GM18499 (cell line): Measurements from ENCODE around the gene BAZ1A.
A peak's percentile ranks its signal among the peaks of the same experiment; 100 is the strongest.

Experiments
- ATAC-seq: cut with Tn5 transposase; IDR thresholded peaks from one replicate; pipeline ENCODE4 v1.9.1; 2021; ENCODE audit warnings: moderate number of reproducible peaks; ENCODE audit not compliant: insufficient read depth, unreplicated experiment

The BAZ1A gene, protein sequence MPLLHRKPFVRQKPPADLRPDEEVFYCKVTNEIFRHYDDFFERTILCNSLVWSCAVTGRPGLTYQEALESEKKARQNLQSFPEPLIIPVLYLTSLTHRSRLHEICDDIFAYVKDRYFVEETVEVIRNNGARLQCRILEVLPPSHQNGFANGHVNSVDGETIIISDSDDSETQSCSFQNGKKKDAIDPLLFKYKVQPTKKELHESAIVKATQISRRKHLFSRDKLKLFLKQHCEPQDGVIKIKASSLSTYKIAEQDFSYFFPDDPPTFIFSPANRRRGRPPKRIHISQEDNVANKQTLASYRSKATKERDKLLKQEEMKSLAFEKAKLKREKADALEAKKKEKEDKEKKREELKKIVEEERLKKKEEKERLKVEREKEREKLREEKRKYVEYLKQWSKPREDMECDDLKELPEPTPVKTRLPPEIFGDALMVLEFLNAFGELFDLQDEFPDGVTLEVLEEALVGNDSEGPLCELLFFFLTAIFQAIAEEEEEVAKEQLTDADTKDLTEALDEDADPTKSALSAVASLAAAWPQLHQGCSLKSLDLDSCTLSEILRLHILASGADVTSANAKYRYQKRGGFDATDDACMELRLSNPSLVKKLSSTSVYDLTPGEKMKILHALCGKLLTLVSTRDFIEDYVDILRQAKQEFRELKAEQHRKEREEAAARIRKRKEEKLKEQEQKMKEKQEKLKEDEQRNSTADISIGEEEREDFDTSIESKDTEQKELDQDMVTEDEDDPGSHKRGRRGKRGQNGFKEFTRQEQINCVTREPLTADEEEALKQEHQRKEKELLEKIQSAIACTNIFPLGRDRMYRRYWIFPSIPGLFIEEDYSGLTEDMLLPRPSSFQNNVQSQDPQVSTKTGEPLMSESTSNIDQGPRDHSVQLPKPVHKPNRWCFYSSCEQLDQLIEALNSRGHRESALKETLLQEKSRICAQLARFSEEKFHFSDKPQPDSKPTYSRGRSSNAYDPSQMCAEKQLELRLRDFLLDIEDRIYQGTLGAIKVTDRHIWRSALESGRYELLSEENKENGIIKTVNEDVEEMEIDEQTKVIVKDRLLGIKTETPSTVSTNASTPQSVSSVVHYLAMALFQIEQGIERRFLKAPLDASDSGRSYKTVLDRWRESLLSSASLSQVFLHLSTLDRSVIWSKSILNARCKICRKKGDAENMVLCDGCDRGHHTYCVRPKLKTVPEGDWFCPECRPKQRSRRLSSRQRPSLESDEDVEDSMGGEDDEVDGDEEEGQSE (N-terminal part only)

DNA sequence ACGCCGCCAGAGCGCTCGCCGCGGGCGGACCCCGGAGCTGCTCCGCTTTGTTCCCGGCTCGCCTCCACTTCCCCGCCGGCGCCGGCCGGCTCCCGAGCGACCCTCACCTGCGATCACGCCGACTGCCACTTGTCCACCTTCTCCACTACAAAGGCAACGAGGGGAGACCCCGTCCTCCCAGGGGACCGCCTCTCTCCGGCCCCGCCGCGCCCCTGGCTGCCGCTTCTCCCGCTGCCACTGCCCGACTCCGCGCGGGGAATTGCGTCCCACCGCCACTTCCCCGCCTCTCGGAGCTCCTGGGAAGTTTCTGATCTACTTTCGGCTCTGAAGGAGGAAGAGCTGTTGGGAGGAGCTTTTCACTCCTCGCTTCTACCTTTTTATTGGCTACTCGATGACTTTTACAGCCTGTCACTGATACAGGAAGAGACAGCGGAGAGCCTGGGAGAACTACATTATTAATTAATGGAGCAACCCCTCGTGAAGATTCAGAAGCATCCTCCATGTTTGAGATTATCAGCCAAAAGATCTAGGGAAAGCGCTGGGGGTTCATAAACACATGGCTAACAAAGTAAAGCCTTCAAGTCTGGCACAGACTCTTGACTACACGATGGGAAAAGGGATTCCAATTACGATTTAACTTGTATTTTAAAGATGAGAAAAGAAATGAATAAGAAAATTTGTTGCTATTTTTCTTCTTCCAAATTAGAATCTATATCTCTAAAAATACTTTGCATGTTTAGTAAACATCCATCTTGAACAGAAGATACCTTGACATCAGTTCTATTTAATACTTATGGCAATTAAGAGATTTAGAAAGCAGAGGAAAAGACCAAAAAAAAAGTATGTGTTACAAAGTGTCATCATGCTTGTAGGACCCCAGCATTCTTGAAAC, at the start of gene BAZ1A:
Gene BAZ1A (minus strand): TSS at position 330 of the 892 bp plus-strand sequence. CDS start 756 bp downstream, outside the sequence.
- ATAC-seq = no peak

DNA sequence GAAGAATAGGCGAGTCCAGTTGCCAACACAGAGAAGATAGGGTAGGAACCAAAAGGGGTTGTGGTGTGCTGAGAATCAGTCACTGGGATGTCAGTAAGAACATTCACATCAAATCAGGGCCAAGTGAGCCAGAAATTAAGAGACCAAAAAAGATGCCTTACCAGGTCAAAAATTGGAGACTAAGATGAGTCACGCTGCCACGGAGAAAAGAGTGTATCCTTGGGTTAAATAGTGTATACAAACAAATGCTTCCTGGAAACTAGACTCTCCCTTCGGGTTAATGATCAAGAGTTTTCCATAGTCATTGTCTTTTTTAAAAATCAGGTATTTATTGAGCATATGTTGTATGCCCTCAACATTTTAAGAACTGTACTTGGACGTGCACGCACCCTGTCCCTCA, 45.2 kb upstream of the BAZ1A start:
- no peak for ATAC-seq

DNA sequence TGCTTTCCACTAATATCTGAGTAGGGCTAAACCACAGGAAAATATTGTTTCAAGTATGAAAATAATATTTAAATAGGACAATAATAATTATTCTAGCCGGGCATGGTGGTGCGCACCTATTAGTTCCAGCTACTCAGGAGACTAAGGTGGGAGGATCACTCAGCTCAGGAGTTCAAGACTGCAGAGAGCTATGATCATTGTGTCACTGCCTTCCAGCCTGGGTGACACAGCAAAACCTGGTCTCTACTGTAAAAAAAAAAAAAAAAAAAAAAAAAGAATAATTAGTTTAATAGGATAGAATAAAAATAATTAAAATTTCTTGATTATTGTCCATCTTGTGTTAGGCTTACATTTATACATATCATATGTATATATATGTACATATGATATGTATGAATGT, 38.5 kb upstream of the BAZ1A start:
- no peak for ATAC-seq

DNA sequence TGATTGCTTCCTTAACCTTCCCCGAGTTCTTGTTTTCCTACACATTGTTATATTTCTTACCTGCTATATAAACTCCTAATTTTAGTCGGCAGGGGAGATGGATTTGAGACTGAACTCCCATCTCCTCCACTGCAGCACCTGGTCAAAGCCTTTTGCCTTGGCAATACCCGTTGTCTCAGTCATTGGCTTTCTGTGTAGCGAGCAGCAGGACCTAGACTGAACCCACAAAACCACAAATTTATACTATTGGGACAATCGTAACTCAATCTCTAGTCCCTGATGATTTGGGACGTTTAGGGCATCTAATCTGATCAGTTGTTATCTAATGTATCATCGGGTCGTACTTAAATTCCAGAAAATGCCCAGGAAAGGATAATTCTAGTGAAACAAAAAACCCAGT, 37.8 kb upstream of the BAZ1A start:
- ATAC-seq = no peak

DNA sequence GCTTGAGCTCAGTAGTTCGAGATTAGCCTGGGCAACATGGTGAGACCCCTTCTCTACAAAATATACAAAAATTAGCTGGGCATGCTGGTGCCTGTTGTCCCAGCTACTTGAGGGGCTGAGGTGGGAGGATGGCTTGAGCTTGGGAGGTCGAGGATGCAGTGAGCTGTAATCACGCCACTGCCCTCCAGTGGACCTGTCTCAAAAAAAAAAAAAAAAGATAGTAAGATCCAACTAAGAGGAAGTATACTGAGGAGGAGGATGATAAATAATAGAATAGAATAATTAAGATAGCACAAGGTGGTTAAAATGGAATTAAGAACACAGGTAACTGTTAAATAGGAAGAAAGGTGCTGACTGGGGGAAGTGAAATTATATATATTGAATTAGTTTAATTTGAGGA, 37.0 kb upstream of the BAZ1A start:
- ATAC-seq = no peak

DNA sequence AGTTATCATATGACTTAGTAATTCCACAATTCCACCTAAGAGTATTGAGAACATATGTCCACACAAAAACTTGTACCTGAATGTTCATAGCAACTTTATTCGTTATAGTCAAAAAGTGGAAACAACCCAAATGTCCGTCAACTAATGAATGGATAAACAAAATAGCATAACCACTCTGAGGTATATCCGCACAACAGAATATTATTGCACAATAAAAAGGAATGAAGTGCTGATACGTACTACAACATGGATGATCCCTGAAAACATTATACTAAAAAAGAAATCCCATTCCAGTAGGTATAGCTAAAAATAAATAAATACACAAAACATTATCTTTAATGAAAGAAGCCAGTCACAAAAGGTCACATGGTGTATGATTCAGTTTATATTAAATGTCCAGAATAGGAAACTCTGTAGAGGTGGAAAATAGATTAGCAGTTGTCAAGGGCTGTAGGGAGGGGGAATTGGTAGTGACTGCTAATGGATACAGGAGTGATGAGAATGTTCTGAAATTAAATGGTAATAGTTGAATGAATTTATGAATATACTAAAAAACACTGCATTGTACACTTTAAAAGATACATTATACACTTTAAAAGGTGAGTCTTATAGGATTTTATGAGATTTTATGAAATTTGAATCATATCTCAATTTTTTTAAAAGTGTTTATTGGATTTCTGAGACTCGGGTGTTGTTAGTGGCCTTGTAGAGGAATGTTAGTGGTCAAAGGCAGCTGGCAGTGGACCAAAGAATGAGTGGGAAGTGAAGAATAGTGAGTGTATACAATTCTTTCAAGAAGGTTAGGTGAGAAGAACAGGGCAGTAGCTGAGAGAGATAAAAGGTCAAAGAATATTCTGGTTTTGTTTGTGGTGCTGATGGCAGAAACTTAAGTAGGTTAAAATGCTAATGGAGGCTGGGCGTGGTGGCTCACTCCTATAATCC, 36.3 kb upstream of the BAZ1A start:
- no peak for ATAC-seq

DNA sequence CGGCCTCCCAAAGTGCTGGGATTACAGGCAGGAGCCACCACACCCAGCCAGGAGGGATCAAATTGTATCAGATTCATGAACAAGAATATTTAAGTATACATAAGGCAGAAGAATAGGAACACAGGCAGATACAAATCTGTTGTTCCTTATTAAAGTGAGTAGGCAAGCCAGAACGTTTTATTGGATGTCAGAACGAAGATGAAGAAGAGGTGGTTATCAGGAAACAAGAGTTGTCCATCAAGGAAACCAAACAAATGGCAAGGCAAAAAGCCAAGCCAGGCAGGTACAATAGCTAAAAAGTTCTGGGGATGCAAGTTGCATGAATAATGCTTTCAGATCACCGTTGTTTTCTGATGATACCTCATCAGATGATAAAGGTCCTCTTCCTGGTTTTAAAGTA, 31.1 kb upstream of the BAZ1A start:
- ATAC-seq = no peak

DNA sequence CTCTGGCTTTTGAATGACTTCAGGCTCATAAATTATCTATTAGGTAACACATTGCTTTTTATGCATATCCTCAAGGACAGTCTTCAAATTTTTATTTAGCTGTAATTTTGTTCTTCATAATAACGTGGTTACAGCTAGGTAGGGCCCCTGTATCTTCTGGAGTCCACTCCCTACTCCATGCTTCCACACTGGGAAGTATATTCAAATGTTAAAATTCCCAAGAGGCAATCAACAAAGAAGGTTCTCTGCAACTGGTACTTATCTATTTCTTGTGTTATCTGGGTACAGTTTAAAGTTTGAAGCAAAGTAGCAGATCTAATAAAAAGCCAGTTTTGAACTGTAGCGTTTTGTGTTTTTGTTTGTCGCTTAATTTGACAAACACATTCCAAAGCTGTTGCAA, 20.1 kb upstream of the BAZ1A start:
- no peak for ATAC-seq

DNA sequence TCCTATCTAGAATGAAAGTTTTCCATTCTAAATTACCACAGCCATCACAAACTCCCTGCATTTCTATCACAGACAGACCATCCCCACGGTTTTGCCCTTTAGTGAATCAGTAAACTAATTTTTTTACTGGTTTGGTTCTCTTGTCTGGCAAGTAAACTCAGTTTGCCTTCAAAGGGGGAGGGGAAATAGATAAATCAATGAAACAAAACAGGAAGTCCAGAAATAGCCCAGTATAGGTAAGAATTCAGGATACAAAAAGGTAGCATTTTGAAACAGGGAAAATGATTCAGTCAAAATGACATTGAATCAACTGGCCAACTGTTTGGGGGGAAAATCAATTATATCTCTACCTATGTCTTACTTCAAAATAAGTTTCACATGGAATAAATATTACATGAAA, 15.8 kb upstream of the BAZ1A start:
- no peak for ATAC-seq

DNA sequence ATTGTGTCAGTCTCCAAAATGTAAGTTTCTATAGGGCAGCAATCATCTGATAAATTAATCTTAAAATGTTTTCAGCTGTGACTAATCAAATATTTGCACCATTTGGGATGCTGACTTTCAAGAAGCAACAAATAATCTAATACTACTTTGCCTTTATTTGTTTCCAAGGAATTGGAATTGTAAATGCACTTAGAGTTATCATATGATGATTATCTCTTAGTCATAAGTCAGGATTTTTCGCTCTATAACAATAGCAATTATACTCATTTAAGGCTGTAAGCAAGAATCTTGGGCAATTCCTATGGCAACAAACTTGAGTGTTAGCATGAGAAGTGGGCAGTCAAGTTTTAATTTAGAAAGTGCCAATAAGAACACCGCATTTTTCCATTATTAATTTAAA, 13.0 kb upstream of the BAZ1A start:
- no peak for ATAC-seq

DNA sequence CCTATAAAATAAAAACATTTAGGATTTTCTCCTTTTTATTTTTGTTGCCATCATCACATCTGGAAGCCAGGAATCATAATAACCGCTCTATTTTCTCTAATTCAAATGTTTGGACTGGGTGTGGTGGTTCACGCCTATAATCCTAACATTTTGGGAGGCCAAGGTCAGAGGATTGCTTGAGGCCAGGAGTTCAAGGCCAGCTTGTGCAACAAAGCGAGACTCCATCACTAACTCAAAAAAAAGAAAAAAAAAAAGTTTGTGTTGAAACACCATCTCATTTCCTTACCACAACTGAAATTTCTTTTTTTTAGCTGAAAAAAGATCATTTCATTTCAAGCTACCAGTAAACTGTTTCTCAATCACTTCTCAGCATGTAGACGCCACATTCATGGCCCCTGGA, 8.8 kb upstream of the BAZ1A start:
- no peak for ATAC-seq

DNA sequence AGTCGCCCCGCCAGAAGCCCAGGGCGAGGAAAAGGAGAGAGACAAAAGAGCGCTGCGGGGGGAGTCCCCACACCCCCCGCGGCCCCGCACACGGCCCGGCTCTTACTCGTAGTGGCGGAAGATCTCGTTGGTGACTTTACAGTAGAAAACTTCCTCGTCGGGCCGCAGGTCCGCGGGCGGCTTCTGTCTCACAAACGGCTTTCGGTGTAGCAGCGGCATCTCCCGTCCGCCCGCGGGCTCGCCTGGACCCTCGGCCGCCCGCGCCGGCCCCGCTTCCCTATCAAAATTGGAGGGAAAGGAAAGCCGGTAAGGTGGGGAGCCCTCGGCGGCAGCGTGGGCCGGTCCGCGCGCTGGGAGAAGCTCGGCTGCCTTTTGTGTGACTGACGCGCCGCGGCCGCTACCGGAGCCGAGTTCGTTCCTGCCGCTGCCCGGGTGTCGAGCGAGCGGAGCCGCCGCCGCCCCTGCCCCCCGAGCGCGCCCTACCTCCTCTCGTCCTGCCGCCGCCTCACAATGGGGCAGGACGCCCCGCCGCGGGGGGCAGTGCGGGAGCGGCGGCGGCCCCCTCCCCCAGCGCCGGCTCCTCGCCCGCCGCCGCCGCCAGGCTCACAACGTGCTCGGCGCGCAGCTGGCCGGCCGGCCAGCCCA, 652 bp downstream of the BAZ1A start:
- peak; percentile 19 for ATAC-seq

DNA sequence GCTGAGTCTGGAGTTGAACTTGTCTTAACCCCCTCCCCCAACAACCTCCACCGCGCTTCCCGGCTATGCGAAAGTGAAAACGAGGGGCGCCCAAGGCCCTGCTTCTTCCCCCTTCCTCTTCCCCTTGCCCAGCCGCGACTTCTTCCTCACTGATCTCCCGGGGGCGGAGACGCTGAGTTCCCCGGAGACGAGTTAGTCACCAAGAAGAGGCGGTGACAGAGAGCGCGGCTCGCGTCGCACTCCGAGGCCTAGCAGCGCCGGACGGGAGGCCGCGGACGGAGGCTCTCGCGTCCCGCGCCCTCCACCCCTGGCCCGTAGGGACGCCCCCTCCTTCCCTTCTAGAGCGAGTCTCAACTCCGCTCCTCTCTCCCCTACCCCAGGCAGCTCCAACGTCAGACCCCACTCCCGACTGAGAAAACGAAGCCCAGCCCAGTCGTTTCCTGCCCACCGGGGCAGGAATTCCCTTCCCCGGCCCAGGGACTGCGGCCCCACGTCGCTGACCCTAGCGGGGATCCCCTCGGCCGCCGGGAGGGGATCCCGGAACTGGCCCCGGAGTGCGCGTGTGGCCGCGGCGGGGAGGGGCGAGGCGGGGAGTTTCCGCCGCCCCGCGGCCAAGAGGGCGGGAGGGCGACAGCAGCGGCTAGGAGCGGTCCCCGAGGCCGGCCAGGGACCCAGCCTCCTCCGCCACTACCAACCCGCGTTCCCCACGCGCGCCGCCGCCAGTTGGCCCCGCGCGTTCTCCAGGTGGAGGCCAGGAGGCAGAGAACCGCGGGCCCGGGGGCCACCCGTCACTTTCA, 1.4 kb downstream of the BAZ1A start:
- ATAC-seq = peak; percentile 40

DNA sequence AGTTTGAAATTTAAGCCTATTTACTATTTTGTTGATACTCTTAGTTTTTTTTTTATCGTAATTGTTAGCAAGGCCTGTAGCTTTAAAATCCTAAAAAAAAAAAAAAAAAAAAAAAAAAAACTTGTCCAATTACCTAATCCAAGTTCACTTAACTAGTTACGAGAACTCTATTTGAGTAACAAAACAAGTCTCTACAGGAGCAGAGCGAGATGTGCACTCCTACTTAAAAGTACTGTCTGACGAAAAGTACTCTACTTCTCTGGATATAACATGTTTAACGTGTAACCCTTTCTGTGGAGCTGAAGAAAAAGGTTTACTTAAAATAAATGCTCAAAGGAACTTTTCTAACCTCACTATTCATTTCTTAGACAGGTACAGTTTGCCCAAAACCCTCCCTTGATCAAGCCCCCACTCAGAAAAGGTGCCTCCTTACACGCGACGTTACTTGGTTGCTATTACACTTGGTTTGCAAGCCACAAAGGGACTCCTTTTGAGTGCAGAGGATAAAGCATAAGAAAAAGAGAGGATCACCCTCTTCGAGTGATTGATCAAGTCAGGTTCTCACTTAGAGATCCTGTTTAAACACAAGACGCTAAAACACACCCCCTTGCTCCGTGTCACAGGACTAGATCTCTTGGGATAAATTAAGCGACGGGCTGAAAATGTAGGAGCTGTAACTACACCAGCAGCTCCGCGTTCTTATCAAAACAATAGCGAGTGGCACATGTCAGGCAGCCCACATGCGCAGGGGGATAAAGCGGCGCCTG, 2.2 kb downstream of the BAZ1A start:
- peak; percentile 3 for ATAC-seq

DNA sequence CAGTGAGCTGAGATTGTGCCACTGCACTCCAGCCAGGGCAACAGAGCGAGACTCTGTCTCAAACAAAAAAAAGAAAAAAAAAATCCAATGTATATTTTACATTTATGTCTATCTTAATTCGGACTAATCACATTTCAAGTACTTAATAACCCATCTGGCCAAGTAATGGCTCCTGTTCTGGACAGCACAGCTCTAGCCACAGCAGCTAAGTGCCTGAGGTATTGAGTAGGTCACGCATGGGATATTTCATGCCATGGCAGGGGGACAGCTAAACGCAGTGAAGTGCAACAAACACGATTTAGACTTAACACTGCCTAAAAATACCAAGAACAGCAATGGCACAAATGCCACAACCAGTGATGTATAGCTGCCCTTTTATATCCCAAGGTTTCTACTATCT, 8.0 kb downstream of the BAZ1A start:
- no peak for ATAC-seq

DNA sequence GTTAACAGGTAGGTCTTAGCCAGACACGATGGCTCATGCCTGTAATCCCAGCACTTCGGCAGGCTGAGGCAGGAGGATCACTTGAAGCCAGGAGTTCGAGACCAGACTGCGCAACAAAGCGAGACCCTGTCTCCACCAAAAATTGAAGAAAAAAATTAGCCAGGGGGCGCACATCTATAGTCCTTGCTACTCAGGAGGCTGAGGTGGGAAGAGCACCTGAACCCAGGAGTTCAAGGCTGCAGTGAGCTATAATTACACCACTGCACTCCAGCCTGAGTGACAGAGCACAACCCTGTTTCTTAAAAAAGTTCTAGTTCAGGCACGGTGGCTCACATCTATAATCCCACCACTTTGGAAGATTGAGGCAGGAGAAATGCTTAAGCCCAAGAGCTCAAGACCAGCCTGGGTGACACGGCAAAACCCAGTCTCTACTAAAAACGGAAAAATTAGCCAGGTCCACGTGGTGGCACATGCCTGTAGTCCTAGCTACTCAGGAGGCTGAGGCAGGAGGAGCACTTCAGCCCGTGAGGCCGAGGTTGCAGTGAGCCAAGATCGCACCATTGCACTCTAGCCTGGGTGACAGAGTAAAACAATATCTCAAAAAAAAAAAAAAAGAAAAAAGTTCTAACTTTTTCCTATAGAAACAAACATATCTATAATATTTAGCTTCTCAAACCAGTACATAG, 9.1 kb downstream of the BAZ1A start:
- ATAC-seq = no peak
